GM12878 (cell line): ENCODE measurements around the gene TK2. TPM values are rescaled to one million over a fixed set of nuclear protein-coding genes. Genes with fewer than 3 reads are reported as not detected.

ENCODE experiments used
- ATAC-seq: fragments of 200-7000 bp; cut with Tn5 transposase; 3 replicates; pipeline ENCODE4 v1.9.1; 2020; ENCODE audit warnings: mild to moderate bottlenecking, moderate library complexity
- BruUV-seq: library from RNA; stranded (reverse); fragments of 400-500 nt; replicated peaks from 2 replicates; lab custom pipeline; 2021; lab: Mats Ljungman, UMichigan
- CTCF ChIA-PET: fragments of 300-600 bp; sonication (Branson Sonifier 250); formaldehyde crosslinking; extraction: SDS; loops from one replicate; lab custom pipeline; 2021; ENCODE audit warnings: inconsistent platforms; lab: Yijun Ruan, JAX
- POLR2A ChIA-PET: fragments of 350-600 bp; formaldehyde crosslinking; extraction: SDS; loops from one replicate; lab custom pipeline; 2021; ENCODE audit warnings: inconsistent platforms; lab: Charles Lee
- RAD21 ChIA-PET: fragments of 300-600 bp; sonication (Branson Sonifier 250); formaldehyde crosslinking; loops from one replicate; lab custom pipeline; 2023; ENCODE audit warnings: antibody characterized with exemption; ENCODE audit not compliant: unreplicated experiment; lab: Charles Lee
- SMC1A ChIA-PET: fragments of 300-600 bp; sonication (Branson Sonifier 250); formaldehyde crosslinking; loops from one replicate; lab custom pipeline; 2023; ENCODE audit not compliant: unreplicated experiment, uncharacterized antibody; lab: Charles Lee
- DNase-seq: peaks from one replicate; pipeline ENCODE4 v3.0.0-alpha.2; 2011; ENCODE audit warnings: low read depth, low spot score
- FAIRE-seq: peaks from 3 replicates; lab custom pipeline; 2011; peaks lifted over from hg19 to GRCh38; lab: Jason Lieb, UNC
- H2AFZ ChIP-seq: 2 replicates; pipeline ENCODE4 v1.6.0; 2011; ENCODE audit warnings: low read depth, low read length, control low read depth; ENCODE audit not compliant: control insufficient read depth
- H3K27ac ChIP-seq: 2 replicates; pipeline ENCODE4 v1.5.1; 2011; ENCODE audit warnings: control low read depth; ENCODE audit not compliant: control insufficient read depth, insufficient read depth
- H3K27me3 ChIP-seq, 2 experiments: replicated peaks in 1 of 2; 2 replicates each; pipeline versions ENCODE4 v1.6.0 to v1.6.1; 2011; ENCODE audit warnings: low read length in 1 of 2; ENCODE audit not compliant: control insufficient read depth in 2 of 2, insufficient read depth in 2 of 2
- H3K36me3 ChIP-seq, 2 experiments: 2 replicates each; pipeline ENCODE4 v1.5.1; 2011; ENCODE audit warnings: low read length in 1 of 2; ENCODE audit not compliant: control insufficient read depth in 2 of 2, insufficient read depth in 2 of 2
- H3K4me1 ChIP-seq: 2 replicates; pipeline ENCODE4 v1.6.1; 2011; ENCODE audit warnings: mild to moderate bottlenecking, low read length, moderate library complexity, mixed read lengths; ENCODE audit not compliant: control insufficient read depth, insufficient read depth
- H3K4me2 ChIP-seq: 2 replicates; pipeline ENCODE4 v1.6.0; 2011; ENCODE audit warnings: control low read depth; ENCODE audit not compliant: control insufficient read depth, insufficient read depth
- H3K4me3 ChIP-seq: fragments of 200-600 bp; sonication (generic); 2 replicates; pipeline ENCODE4 v1.5.1; 2016
- H3K79me2 ChIP-seq: 2 replicates; pipeline ENCODE4 v1.6.0; 2011; ENCODE audit warnings: low read length; ENCODE audit not compliant: control insufficient read depth, insufficient read depth
- H3K9ac ChIP-seq: 2 replicates; pipeline ENCODE4 v1.8.0; 2011; ENCODE audit warnings: low read length, control low read depth, mixed read lengths; ENCODE audit not compliant: control insufficient read depth, insufficient read depth
- H3K9me3 ChIP-seq: replicated peaks from 3 replicates; pipeline ENCODE4 v1.5.1; 2011; ENCODE audit warnings: mild to moderate bottlenecking, low read length; ENCODE audit not compliant: control insufficient read depth, insufficient read depth
- H4K20me1 ChIP-seq: 2 replicates; pipeline ENCODE4 v1.6.0; 2011; ENCODE audit not compliant: control insufficient read depth, insufficient read depth
- ETV6 ChIP-seq, 2 experiments: fragments of 450-650 bp in 1 of 2; IDR thresholded peaks in 1 of 2; conservative IDR thresholded peaks in 1 of 2; 2 replicates each; pipeline ENCODE4 v1.6.1; 2014; ENCODE audit warnings: antibody characterized with exemption in 1 of 2, borderline replicate concordance in 1 of 2, low read depth in 1 of 2, mild to moderate bottlenecking in 1 of 2, moderate library complexity in 1 of 2
- JUNB ChIP-seq: IDR thresholded peaks from 2 replicates; pipeline ENCODE4 v1.6.1; 2016; ENCODE audit warnings: antibody characterized with exemption, mild to moderate bottlenecking
- NFIC ChIP-seq: IDR thresholded peaks from 2 replicates; pipeline ENCODE4 v1.6.1; 2012; ENCODE audit warnings: low read depth, mild to moderate bottlenecking, inconsistent platforms, low read length, moderate library complexity
- ZNF24 ChIP-seq: fragments of 450-650 bp; IDR thresholded peaks from 2 replicates; pipeline ENCODE4 v1.6.1; 2017; ENCODE audit warnings: antibody characterized with exemption, mild to moderate bottlenecking
- ZSCAN29 ChIP-seq: fragments of 450-650 bp; IDR thresholded peaks from 2 replicates; pipeline ENCODE4 v1.6.1; 2017; ENCODE audit warnings: mild to moderate bottlenecking, moderate library complexity
- WGBS: methylation state at CpG from one replicate; pipeline ENCODE4 v1.1.6; 2016; ENCODE audit warnings: low lambda C conversion rate; ENCODE audit not compliant: insufficient replicate concordance, insufficient coverage; ENCODE audit errors: missing lambda C conversion rate; 5-methylcytosine and 5-hydroxymethylcytosine counted together
- in situ Hi-C: fragments of 300-500 bp; cut with MboI; formaldehyde crosslinking; loops from 9 replicates; pipeline ENCODE4 v1.14.3; 2018; ENCODE audit warnings: mixed read lengths
- intact Hi-C: fragments of 100-400 bp; cut with micrococcal nuclease; formaldehyde crosslinking; loops from one replicate; pipeline ENCODE4 v1.14.2; 2022; ENCODE audit not compliant: unreplicated experiment
- polyA plus RNA-seq, 11 experiments: library from polyadenylated mRNA; depleted of rRNA in 4 of 11; unstranded in 6 of 11; stranded (reverse) in 5 of 11; fragments of >200 nt; fragmentation: Nextera tagmentation in 4 of 11; fragmentation: Illumina TruSeq in 1 of 11; extraction: Ambion mirVana in 4 of 11; extraction: Trizol in 1 of 11; gene quantifications; 1 replicate in 1 of 11; 2 replicates in 10 of 11; pipeline versions ENCODE4 v1.2.1 to v1.2.3, GENCODE V29; 2011 to 2016; ENCODE audit warnings: inconsistent platforms in 2 of 11, missing spikeins in 2 of 11, low read depth in 1 of 11
- total RNA-seq, 4 experiments: library from RNA; depleted of rRNA in 3 of 4; stranded (reverse); fragments of >200 nt in 3 of 4; fragmentation: Illumina TruSeq in 1 of 4; extraction: Trizol in 1 of 4; gene quantifications; 2 replicates each; pipeline versions ENCODE4 v1.2.1 to v1.2.3, GENCODE V29; 2013 to 2021
- TF ChIP-seq, protein P1 (sequence below): fragments of 150-350 bp; IDR thresholded peaks from 2 replicates; pipeline ENCODE4 v1.6.1; 2016; ENCODE audit warnings: low read depth, low read length

TK2 gene
- total and polyA plus RNA-seq, 10 of the 15 experiments (the other 5 are each of a cell fraction or from before 2014, with no cell fraction given), result 1.3 to 12.4 (median 3.0) TPM

DNA sequence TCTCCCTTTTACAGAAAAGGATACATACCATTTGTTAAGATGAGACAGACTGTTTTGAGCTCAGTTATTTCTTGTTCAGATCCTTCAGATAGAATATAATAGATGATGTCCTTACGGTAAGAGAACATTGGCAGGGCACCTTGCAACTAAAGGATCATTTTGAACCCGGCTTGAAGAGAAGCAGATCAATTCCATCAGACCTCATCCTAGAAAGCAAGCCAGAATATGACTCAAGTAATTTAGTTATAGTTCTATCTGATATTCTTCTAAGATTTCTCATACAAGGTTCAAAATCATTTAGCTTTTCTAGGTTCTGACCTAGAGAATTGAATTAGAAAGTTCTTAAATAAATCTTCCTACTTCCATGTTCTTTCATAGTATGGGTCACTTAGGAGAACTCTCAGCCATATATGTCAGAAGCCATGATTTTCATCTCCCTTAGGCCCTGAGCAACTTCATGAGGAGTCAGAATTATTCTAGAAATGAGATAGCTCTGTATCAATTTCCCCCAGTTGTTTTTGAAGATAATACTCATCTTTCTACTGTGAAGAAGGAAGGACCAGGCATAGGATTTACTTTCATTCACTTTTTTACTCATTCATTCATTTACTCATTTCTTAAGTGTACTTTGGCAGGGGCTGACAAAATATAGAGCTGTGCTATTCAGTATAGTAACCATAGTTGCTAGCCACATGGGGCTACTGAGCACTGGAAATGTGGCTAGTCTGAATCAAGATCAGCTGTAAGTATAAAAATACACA, 13.8 kb upstream of the TK2 start:
- Histone ChIP-seq H3K79me2 (no peaks in the 10 kb centered on the region), H3K4me2 (no peak overlapping the region), H3K27ac (no peak overlapping the region), H3K4me1 (no peaks in the 10 kb centered on the region), H3K36me3 (peaks cover 2 to 4% of the 10 kb centered on the region in 2 experiments; a peak in 2 of 4 replicates), H2AFZ (no peak overlapping the region), H4K20me1 (no peaks in the 10 kb centered on the region), H3K4me3 (no peak overlapping the region), H3K9me3 (no peaks in the 10 kb centered on the region), H3K27me3 (no peaks in the 10 kb centered on the region), H3K9ac (no peak overlapping the region)
- intact Hi-C loops, result no loop called here
- 98% methylated on average over 2 of the region's 2 CpGs for WGBS
- POLR2A ChIA-PET, result interaction anchor here (0.5 to 3.8 kb wide), 11 partner anchors 8 to 83 kb away, joined by 3 to 24 read pairs (median 3); partner anchors contain the start of genes CKLF and TK2
- peak; percentile 61 for ATAC-seq
- CTCF ChIA-PET, result interaction anchor here (0.8 to 4.6 kb wide), 29 partner anchors 8 to 304 kb away, joined by 3 to 47 read pairs (median 4); partner anchors contain the start of genes CKLF, CMTM3, NAE1 and TK2
- DNase-seq, result no peak
- no peak for FAIRE-seq
- in situ Hi-C loops, result no loop called here
- no peak for TF ChIP-seq ZSCAN29
- TF ChIP-seq, protein P1, sequence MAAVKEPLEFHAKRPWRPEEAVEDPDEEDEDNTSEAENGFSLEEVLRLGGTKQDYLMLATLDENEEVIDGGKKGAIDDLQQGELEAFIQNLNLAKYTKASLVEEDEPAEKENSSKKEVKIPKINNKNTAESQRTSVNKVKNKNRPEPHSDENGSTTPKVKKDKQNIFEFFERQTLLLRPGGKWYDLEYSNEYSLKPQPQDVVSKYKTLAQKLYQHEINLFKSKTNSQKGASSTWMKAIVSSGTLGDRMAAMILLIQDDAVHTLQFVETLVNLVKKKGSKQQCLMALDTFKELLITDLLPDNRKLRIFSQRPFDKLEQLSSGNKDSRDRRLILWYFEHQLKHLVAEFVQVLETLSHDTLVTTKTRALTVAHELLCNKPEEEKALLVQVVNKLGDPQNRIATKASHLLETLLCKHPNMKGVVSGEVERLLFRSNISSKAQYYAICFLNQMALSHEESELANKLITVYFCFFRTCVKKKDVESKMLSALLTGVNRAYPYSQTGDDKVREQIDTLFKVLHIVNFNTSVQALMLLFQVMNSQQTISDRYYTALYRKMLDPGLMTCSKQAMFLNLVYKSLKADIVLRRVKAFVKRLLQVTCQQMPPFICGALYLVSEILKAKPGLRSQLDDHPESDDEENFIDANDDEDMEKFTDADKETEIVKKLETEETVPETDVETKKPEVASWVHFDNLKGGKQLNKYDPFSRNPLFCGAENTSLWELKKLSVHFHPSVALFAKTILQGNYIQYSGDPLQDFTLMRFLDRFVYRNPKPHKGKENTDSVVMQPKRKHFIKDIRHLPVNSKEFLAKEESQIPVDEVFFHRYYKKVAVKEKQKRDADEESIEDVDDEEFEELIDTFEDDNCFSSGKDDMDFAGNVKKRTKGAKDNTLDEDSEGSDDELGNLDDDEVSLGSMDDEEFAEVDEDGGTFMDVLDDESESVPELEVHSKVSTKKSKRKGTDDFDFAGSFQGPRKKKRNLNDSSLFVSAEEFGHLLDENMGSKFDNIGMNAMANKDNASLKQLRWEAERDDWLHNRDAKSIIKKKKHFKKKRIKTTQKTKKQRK, result no peak
- TF ChIP-seq JUNB, result peak; percentile 66
- TF ChIP-seq ETV6 (conservative IDR thresholded peaks at IDR 0.05 in 1 of 2, IDR thresholded peaks at IDR 0.05 in 1 of 2; ENCODE audit: borderline replicate concordance in 1 of 2, low read depth in 1 of 2), result peak in 1 of 2 experiments; percentile 20; a peak in 1 of 4 replicates
- 0 out of 2 replicates have a peak, but pooled peaks have one; percentile 34 for TF ChIP-seq NFIC
- peak; percentile 49; the same call in 1 of the 2 replicates for TF ChIP-seq ZNF24
- BruUV-seq, result no TSS peak
- RAD21 ChIA-PET, result interaction anchor here (1.0 to 3.5 kb wide), 15 partner anchors 11 to 187 kb away, joined by 3 to 27 read pairs (median 4); partner anchors contain the start of genes CKLF and DYNC1LI2
- SMC1A ChIA-PET, result interaction anchor here (0.6 to 3.9 kb wide), 25 partner anchors 9 to 307 kb away, joined by 3 to 25 read pairs (median 4); partner anchors contain the start of gene CKLF
